GM18505 (cell line): Measurements from ENCODE around the gene OCA2.
"Not testable (repeated sequence)": the region's sequence is repeated elsewhere in the genome, so short reads cannot be mapped to it uniquely, and the experiment has no call there.

ENCODE experiments used
- ATAC-seq: cut with Tn5 transposase; IDR thresholded peaks from one replicate; pipeline ENCODE4 v1.9.1; 2021; ENCODE audit not compliant: unreplicated experiment
- POLR2A ChIP-seq: IDR thresholded peaks from 4 replicates; pipeline ENCODE4 v1.6.1; 2011; ENCODE audit warnings: borderline replicate concordance; ENCODE audit not compliant: insufficient read depth, insufficient read length; ENCODE audit errors: extremely low read depth

OCA2 gene

DNA sequence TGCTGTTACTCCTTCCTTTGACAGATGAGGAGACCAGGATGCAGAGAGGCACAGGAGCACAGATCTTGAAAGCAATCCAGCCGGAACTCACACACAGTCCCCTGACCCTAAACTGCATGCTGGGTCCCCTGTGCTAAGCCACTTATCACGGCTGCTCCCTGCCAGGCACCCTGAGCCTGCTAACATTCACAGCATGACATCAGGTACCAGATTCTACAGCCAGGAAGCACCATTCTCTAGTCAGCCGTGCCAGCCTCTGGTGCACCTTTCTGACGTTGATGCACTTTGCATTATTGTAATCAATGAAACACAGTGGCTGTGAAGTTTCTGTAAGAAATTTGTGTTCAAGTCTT is 247.3 kb downstream of the OCA2 start:
- no peak for ATAC-seq
- no peak for TF ChIP-seq POLR2A

DNA sequence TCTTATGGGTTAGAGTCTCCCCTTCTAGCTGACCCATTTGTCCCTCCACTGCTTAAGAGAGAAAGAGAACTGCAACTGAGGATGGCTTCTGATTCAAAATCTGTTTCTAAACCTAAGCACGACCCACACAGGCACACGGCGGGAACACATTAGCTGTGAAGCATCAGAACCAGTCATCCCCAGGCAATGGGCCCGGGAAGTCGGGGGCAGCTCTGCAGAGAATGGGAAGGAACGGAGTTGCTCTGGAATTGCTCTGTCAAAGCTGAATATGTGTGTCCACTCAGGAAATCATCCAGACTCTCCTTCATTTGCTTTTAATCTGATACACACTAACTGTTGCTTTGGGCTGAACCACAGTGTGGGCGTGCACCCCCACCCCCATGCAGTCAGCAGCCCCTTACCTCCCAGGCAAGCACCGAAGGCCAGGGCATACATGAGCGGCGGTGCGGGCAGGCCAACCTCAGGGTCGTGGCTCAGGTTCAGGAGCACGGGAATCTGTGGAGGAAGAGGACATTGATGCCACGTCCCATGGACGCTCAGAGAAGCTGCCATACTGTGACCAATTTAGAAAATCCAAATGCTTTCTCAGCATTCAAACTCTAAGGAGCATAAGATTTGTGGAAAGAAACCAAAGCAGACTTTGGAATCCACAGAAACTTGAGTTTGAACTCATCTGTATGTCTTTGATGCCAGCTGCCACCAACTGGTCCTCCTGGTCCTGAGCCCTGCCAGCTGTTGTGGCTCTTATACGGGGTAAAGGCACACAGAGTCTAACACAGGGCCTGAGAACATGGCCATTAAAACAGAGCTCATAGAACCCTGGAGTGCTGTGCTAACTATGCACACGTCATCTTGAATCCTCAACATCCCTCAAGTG is 247.9 kb downstream of the OCA2 start:
- TF ChIP-seq POLR2A, result no peak
- no peak for ATAC-seq

DNA sequence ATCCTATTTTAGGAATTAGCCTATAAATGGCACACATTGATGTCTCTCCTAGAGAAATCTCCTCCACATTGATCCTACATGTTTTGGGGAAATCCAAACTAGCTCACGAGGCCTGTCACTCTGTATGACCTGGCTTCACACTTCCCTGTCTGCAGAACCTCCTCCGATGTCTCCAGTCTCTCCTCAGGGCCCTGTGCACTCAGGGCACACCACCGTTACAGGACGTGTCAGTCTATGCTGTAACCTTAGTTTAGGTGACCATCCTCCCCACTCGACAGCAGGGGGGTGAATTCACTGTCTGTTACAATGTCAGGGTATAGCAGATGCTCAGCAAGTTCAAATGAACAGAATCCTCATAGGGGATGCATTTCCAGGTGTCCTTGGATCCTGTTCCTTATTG is 249.1 kb downstream of the OCA2 start:
- TF ChIP-seq POLR2A, result no peak
- no peak for ATAC-seq

- not testable (repeated sequence) for ATAC-seq
Measured at GRCh38 chr15:27848936-27849335, 250.2 kb downstream of the OCA2 start.

DNA sequence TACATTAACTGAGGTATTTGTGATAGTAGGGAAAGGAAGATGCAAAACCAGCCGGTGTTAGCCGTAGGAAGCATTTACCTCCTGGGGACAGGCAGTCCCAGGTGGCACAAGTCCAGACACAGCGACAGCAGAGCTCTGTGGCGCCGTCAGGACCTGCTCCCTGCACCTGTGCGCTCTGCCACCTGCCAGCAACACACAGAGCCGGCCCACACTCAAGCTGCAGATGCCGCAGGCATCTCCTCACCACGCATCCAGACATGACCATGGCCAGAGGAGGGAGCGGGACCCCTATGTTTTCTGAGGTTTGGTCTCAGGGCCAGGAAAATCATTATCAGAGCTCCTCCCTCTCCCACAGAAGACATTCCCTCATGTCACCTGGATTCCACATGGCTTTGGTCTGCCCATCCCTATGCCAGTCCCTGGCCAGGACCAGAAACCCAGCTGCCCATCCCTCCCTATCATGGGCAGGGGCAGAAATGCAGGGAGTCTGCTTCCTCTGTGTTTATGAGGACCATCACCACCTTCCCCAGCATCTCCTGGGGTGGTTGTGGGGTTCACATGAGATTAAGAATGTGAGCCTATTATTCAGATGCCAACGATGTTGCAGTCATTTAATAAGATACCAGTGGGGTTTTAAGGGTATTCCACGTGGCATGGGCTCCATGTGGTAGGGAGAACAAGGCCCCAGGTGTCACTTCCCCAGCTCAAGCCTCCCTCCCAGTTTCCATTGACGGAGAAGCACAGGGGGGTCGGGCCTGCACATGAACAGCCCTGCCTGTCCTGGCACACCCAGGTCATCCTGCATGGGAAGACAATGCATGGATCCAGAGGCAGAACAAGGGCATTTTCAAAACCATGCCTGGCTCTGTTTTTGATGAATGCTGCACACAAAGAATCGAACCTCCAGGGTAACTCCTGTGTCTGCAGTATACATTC is 251.1 kb downstream of the OCA2 start:
- no peak for ATAC-seq
- TF ChIP-seq POLR2A, result no peak

DNA sequence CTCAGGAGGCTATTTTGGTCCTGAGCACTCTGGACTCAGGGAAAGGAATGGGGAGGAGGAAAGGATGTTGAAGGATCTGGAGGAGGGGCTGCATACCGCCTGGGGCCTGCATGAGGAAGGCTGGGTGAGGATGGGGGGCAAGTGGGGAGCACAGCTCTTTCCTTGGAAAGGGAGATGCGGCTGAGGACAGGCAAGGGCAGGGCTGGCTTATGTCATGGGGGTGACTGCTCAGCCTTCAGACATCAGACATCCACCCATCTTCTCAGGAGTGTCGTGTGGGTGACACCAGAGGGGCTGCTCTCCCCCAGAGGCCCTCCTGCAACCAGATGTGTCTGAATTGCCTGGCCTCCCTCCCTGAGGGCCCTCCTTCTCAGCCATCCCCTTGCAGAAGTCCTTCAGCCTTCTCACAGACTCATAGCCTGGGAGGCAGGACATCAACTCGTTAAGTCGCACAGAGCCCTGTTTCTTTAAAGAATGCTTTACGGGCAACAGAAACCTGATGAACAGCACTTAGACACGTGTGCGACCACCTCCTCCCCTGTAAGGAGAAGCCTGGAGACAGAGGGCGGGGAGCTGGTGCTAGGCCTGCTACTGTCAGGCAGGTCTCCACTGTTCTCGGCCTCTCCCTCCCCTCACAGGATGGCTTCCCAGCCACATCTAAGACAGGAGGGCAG is 252.3 kb downstream of the OCA2 start:
- ATAC-seq, result no peak
- no peak for TF ChIP-seq POLR2A

DNA sequence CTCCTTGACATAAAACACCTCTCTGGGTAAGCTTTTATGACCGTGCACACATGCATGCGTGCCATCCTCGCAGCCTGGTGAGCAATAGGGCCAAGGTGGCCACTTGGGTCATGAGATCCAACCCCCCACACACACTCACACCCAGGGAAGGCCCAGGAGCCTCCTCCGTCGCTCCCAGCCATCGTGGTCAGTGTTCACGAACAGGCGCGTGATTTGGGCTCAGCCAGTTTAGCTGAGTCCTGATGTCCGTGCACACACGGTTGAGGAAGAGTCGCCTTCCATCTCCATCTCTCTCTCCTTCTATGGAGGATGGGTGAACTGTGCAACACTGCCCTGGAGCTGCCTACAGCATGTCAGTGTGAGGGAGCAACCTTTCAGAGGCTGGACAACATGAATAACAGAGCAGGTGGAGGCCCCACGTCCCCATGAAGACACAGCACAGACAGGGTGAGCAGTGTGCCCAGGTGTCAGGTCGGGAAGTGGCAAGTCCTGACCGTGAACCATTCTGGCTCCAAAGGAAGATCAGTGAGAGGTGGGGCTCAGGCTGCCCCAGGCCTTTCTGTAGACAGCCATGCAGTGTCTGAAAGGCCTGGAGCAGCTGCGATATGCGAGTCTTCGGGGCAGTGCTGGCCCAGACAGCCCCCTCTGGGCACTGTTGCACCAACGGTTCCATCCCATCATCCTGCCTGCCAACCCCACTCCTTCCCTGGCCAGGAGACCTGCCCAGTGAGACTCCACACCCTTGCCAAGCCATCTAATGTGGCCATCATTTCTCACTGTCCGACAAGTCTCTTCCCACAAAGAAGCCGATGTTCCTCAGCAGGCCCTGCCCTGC is 253.4 kb downstream of the OCA2 start:
- TF ChIP-seq POLR2A, result no peak
- no peak for ATAC-seq

- no peak for ATAC-seq
- no peak for TF ChIP-seq POLR2A
Measured at GRCh38 chr15:27844018-27844666, 255.0 kb downstream of the OCA2 start.

DNA sequence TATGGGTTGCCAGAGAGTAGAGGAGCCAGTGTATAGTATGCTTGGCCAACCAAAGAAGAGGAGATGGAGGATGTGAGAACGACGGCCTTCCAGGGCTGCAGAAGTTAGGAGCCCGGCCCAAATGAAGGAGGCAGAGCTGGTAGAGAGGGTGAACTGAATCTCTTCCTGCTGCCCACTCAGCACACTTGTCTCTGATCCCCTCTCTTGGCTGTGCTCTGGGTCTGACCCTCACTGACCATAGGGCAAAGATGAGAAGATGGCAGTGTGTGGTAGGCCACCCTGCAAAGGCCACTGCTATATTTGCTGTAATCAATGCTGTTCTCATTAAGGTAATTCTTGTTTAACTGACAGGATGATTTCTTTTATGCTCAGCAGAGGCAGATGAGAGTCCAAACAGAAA is 256.0 kb downstream of the OCA2 start:
- ATAC-seq, result no peak
- TF ChIP-seq POLR2A, result no peak

DNA sequence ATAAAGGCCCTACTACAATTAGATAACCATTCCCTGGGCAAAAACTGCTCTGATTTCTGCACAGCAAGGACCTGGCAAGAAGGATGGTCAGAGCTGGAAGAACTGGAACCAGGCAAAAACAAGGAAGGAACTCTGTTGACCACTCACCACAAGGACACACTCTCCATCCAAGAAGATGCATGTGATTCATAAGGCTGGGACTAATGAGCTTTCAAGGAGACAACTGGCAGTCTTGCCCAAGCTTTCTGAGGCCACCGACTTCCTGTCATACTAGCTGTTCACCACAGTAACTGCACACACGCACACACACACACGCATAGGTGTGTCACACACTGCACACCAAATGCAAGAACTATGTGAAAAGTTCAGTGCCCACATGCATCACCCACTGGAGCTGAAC is 256.6 kb downstream of the OCA2 start:
- ATAC-seq, result no peak
- TF ChIP-seq POLR2A, result no peak

- ATAC-seq, result no peak
- TF ChIP-seq POLR2A, result no peak
Measured at GRCh38 chr15:27835233-27835939, 263.7 kb downstream of the OCA2 start.

DNA sequence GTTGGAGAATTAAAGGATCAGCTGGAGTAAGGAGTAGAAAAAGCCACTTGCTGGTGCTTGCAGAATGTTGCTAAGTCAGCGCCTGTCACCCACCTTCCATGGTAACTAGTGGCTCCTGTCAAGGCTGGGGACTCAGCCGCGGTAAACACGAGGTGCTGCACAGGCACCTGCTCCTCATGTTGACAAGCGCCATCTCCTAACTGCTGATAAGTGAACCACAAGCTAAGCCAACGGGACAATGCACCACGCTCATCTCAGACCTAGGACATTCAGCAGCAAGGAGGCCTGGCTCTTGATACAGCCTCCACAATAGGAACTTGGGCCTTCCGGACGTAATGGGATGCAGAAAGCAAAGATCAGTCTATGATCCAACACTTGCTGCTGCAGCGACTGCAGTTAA is 264.4 kb downstream of the OCA2 start:
- TF ChIP-seq POLR2A, result no peak
- ATAC-seq, result no peak
